MM.1S (cell line): ENCODE results near the gene GGTA1.

Source experiments
- CTCF ChIP-seq: fragments of 300-600 bp; sonication (generic); IDR thresholded peaks from 2 replicates; pipeline ENCODE4 v1.5.1; 2016; ENCODE audit warnings: antibody characterized with exemption, low read length, mixed read lengths
- EZH2 ChIP-seq: fragments of 300-600 bp; sonication (generic); optimal IDR thresholded peaks from 2 replicates; pipeline ENCODE3; 2017; ENCODE audit warnings: low read depth, mild to moderate bottlenecking, antibody characterized with exemption, low read length, mixed read lengths
- EZH2phosphoT487 ChIP-seq: fragments of 300-600 bp; sonication (generic); IDR thresholded peaks from 2 replicates; pipeline ENCODE4 v1.6.1; 2018; ENCODE audit warnings: antibody characterized with exemption, low read length

GRCh38 chr9:121503444-121503843 lies 3.8 kb upstream of the GGTA1 start:
- TF ChIP-seq CTCF (no peak), EZH2 (no peak), EZH2phosphoT487 (no peak)
